Fibroblast of skin of left biceps (primary cell): Measurements from ENCODE around the gene TXNDC17.
"Not testable (repeated sequence)": the region's sequence is repeated elsewhere in the genome, so short reads cannot be mapped to it uniquely, and the experiment has no call there.

Experiments
- DNase-seq, 2 experiments: peaks; one replicate each; pipeline ENCODE4 v3.0.0-alpha.2; 2013; ENCODE audit warnings: low read depth in 2 of 2

Gene TXNDC17

GRCh38 chr17:6683081-6683684 lies 42.3 kb downstream of the TXNDC17 start:
- DNase-seq, result no peak

DNA sequence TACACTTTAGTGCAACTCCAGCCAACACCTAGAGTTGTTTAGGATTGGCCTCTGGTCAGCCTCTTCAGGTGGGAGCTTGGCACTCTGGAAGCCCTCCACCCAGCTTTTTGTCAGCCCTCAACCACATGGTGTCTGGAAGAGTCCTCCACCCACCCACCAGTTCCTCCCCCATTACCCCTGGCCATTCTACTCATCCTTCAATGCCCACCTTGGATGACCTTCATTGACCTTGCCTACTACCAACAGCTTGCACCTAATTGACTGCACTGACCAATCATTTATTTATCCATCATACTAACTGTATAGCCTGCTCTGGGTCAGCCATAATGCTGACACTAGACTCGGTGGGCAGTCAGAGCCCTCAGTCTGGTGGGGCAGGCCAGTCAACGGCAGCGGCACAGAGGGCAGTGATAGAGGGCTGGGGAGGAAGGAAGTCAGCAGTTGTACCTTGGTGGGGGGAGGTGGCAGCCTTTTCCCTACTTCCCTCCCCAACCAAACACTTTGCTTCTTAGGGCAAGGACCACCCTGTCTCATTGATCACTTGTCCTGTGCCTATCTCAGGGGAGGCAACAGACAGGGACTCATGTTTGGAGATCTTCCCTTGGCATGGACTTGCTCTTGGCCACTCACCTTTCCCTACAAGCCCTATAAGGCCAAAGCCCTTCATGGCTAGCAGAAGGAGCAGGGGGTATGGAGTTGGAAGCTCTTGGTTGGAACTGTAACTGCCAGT lies 43.0 kb downstream of the TXNDC17 start:
- DNase-seq, result no peak

DNA sequence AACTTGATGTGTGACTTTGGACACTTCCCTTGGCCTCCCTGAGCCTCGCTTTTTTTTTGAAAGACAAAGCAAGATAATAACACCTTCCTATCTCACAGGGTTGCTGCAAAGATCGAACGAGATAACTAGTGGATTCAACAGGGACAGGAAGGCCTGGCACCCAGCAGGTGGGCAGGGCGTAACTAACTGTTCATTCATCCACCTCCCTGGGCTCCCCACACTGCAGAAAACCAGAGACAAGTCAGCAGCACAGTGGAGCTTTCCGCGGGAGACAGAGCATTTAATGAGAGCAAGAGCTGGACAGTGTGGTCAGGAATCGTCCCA lies 43.6 kb downstream of the TXNDC17 start:
- DNase-seq, result no peak

GRCh38 chr17:6684881-6685767 lies 44.3 kb downstream of the TXNDC17 start:
- DNase-seq, result no peak

DNA sequence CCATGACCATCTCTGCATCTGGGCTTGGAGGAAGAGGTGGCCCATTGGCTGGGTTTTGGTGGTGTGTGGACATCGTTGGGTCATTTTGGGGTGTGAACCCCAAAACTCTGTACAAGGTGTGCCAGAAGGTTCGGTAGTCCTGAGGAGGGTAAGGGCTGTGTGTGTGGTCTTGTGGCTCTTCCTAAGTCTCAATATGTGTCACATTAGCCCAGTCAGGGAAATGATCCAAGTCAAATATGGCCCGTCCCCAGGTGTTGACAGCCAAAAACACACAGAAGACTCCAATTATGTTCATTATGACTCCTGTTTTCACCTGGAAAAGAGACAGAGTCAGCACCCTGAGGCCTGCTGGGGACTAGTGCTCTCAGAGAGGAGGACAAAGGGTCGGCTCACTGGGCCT lies 45.2 kb downstream of the TXNDC17 start:
- DNase-seq, result no peak

DNA sequence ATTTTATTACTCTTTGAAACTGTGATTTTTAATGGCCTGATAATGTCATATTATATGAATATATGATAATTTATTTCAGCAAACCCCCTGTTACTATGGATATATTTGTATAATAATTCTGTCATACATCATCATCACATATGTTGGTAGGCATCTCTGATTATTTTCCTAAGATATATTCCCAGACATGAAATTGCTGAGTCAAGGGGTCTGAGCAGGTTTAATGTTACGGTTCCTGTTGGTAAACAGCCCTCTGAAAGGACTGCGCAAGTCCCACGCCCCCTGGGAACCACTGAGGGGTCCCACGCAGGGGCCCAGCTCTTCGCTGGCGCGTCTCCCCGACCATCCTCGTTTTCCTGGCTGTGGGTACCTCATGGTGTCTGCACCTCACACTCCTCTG lies 48.1 kb downstream of the TXNDC17 start:
- no peak for DNase-seq

DNA sequence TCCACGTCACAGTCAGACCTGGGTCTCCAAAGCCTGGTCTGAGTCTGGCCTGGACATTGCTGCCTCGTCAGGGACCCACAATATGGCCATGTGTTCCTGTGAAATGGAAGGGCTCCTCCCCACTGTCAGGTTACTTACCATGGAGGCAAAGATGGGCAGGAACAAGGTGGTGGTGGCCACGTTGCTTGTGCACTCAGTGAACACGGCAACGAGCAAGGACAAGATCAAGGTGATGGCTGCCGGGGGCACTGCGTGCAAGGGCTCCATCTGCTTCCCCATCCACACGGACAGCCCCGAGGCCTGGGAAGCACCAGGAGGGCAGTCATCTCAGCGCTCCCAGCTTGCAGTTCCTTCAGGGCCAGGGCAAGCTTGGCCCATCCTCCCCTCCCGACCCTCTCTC lies 49.8 kb downstream of the TXNDC17 start:
- no peak for DNase-seq

DNA sequence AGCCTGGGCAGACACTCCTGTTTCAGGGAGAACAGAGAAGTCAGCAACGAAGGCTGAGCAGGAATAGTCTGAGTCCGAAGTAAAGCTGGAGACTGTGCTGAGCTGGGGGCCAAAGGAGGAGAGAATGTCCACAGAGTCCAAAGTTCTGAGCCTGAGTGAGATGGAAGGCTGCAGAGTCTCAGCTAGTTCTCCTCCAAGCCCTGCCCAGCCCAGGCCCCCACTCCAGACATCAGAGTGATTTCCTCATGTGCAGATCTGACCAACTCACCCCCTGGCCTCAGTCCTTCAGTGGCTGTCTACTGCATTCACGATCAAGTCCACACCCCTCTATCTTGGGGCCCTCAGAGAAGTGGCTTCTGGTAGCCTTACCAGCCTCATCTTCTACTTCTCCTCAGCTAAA lies 50.7 kb downstream of the TXNDC17 start:
- DNase-seq, result no peak

DNA sequence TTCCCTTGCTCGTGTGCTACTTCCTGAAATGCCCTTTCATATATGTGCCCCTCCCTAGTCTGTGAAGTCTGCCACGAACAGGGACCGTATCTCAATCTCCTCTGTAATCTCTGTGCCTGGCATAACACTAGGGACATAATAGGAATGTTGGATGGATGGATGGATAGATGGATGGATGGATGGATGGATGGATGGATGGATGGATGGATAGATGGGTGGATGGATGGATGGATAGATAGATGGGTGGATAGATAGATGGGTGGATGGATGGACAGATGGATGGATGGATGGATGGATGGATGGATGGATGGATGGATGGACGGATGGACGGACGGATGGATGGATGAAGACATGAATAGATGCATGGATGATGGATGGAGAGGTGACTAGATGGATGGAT lies 51.1 kb downstream of the TXNDC17 start:
- DNase-seq, result not testable (repeated sequence)
